ENCODE results near the gene ICAM5.
A peak's percentile ranks its signal among the peaks of the same experiment; 100 is the strongest.

ICAM5 gene

GRCh38 chr19:10259162-10259905, 30.4 kb upstream of the ICAM5 start:
- Histone ChIP-seq H3K27me3 (ENCODE audit: control insufficient read depth, insufficient read depth, low read length) (no peaks in the 10 kb centered on the region), H3K79me2 (no peaks in the 10 kb centered on the region), H3K4me3 (ENCODE audit: low read depth, low read length) (no peak overlapping the region), H3K9me3 (ENCODE audit: control insufficient read depth, low read length) (no peaks in the 10 kb centered on the region), H3K4me1 (no peaks in the 10 kb centered on the region), H3K36me3 (ENCODE audit: control insufficient read depth, insufficient read depth, low read length) (no peaks in the 10 kb centered on the region), H3K9ac (no peak overlapping the region), H3K4me2 (ENCODE audit: low read length) (no peak overlapping the region), H2AFZ (no peak overlapping the region), H3K27ac (no peak overlapping the region)
- TF ChIP-seq CTCF (IDR thresholded peaks at IDR 0.05): peak; percentile 69

GRCh38 chr19:10260141-10260584, 29.6 kb upstream of the ICAM5 start:
- no peak overlapping the region for H2AFZ ChIP-seq
- no peak for TF ChIP-seq CTCF (IDR thresholded peaks at IDR 0.05)
- H3K4me3 ChIP-seq (ENCODE audit: low read depth, low read length): no peak overlapping the region
- no peak overlapping the region for H3K9ac ChIP-seq
- H3K27ac ChIP-seq: no peak overlapping the region
- no peaks in the 10 kb centered on the region for H3K36me3 ChIP-seq (ENCODE audit: control insufficient read depth, insufficient read depth, low read length)
- no peaks in the 10 kb centered on the region for H3K79me2 ChIP-seq
- H3K4me1 ChIP-seq: no peaks in the 10 kb centered on the region
- no peak overlapping the region for H3K4me2 ChIP-seq (ENCODE audit: low read length)
- no peaks in the 10 kb centered on the region for H3K27me3 ChIP-seq (ENCODE audit: control insufficient read depth, insufficient read depth, low read length)
- H3K9me3 ChIP-seq (ENCODE audit: control insufficient read depth, low read length): no peaks in the 10 kb centered on the region

GRCh38 chr19:10262771-10263170, 27.0 kb upstream of the ICAM5 start:
- no peak overlapping the region for H3K9ac ChIP-seq

GRCh38 chr19:10266706-10267105, 23.0 kb upstream of the ICAM5 start:
- no peak overlapping the region for H2AFZ ChIP-seq
- no peaks in the 10 kb centered on the region for H3K79me2 ChIP-seq
- H3K4me3 ChIP-seq (ENCODE audit: low read depth, low read length): no peak overlapping the region
- no peak overlapping the region for H3K27ac ChIP-seq
- H3K4me1 ChIP-seq: no peaks in the 10 kb centered on the region
- TF ChIP-seq CTCF (IDR thresholded peaks at IDR 0.05): no peak
- H3K36me3 ChIP-seq (ENCODE audit: control insufficient read depth, insufficient read depth, low read length): no peaks in the 10 kb centered on the region
- no peak overlapping the region for H3K4me2 ChIP-seq (ENCODE audit: low read length)
- no peak overlapping the region for H3K9ac ChIP-seq
- H3K27me3 ChIP-seq (ENCODE audit: control insufficient read depth, insufficient read depth, low read length): no peaks in the 10 kb centered on the region
- H3K9me3 ChIP-seq (ENCODE audit: control insufficient read depth, low read length): no peaks in the 10 kb centered on the region

More at GRCh38 chr19:10262771-10263170, 27.0 kb upstream of the ICAM5 start:
- Histone ChIP-seq H3K36me3 (ENCODE audit: control insufficient read depth, insufficient read depth, low read length) (no peaks in the 10 kb centered on the region), H3K27ac (no peak overlapping the region), H3K4me2 (ENCODE audit: low read length) (no peak overlapping the region), H3K79me2 (no peaks in the 10 kb centered on the region), H3K27me3 (ENCODE audit: control insufficient read depth, insufficient read depth, low read length) (no peaks in the 10 kb centered on the region), H3K4me1 (no peaks in the 10 kb centered on the region), H3K4me3 (ENCODE audit: low read depth, low read length) (no peak overlapping the region), H3K9me3 (ENCODE audit: control insufficient read depth, low read length) (no peaks in the 10 kb centered on the region), H2AFZ (no peak overlapping the region)
- TF ChIP-seq CTCF (IDR thresholded peaks at IDR 0.05): no peak

- Histone ChIP-seq H3K36me3 (ENCODE audit: control insufficient read depth, insufficient read depth, low read length) (no peaks in the 10 kb centered on the region), H3K27ac (peak overlapping the region; percentile 58), H3K9me3 (ENCODE audit: control insufficient read depth, low read length) (no peaks in the 10 kb centered on the region), H3K4me1 (no peaks in the 10 kb centered on the region), H2AFZ (no peak overlapping the region), H3K79me2 (no peaks in the 10 kb centered on the region), H3K9ac (no peak overlapping the region), H3K4me2 (ENCODE audit: low read length) (no peak overlapping the region), H3K4me3 (ENCODE audit: low read depth, low read length) (no peak overlapping the region), H3K27me3 (ENCODE audit: control insufficient read depth, insufficient read depth, low read length) (no peaks in the 10 kb centered on the region)
- TF ChIP-seq CTCF (IDR thresholded peaks at IDR 0.05): no peak
Observed at GRCh38 chr19:10268071-10268470, 21.7 kb upstream of the ICAM5 start.
